GM12891 (cell line): ENCODE results near the gene FBXO5. TPM values are rescaled to one million over a fixed set of nuclear protein-coding genes. Genes with fewer than 3 reads are reported as not detected.

Experiments
- DNase-seq: peaks from one replicate; pipeline ENCODE4 v3.0.0; 2011; ENCODE audit warnings: low spot score; ENCODE audit not compliant: insufficient read length
- FAIRE-seq: peaks from 2 replicates; lab custom pipeline; 2011; peaks lifted over from hg19 to GRCh38; lab: Jason Lieb, UNC
- PAX5 ChIP-seq: IDR thresholded peaks from 2 replicates; pipeline ENCODE4 v1.6.1; 2011; ENCODE audit warnings: low read length, moderate library complexity, mild to moderate bottlenecking; ENCODE audit not compliant: insufficient read depth, severe bottlenecking
- POLR2A ChIP-seq: IDR thresholded peaks from 2 replicates; pipeline ENCODE4 v1.6.1; 2011; ENCODE audit warnings: low read depth, low read length, control low read depth
- POLR2AphosphoS5 ChIP-seq: IDR thresholded peaks from 2 replicates; pipeline ENCODE4 v1.6.1; 2011; ENCODE audit warnings: low read depth, low read length, control low read depth
- POU2F2 ChIP-seq: IDR thresholded peaks from 2 replicates; pipeline ENCODE4 v1.6.1; 2011; ENCODE audit warnings: low read depth, mild to moderate bottlenecking, control low read depth, low read length, moderate library complexity
- SPI1 ChIP-seq: IDR thresholded peaks from 2 replicates; pipeline ENCODE4 v1.6.1; 2011; ENCODE audit warnings: low read depth, low read length, control low read depth
- TAF1 ChIP-seq: IDR thresholded peaks from 2 replicates; pipeline ENCODE4 v1.6.1; 2011; ENCODE audit warnings: low read depth, low read length, control low read depth
- polyA plus RNA-seq: library from polyadenylated mRNA; unstranded; fragments of >200 nt; gene quantifications from one replicate; pipeline ENCODE4 v1.2.1, GENCODE V29; 2012; ENCODE audit warnings: low read depth, missing spikeins, inconsistent platforms; ENCODE audit not compliant: missing spikeins

FBXO5 gene, protein sequence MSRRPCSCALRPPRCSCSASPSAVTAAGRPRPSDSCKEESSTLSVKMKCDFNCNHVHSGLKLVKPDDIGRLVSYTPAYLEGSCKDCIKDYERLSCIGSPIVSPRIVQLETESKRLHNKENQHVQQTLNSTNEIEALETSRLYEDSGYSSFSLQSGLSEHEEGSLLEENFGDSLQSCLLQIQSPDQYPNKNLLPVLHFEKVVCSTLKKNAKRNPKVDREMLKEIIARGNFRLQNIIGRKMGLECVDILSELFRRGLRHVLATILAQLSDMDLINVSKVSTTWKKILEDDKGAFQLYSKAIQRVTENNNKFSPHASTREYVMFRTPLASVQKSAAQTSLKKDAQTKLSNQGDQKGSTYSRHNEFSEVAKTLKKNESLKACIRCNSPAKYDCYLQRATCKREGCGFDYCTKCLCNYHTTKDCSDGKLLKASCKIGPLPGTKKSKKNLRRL
- 21.1 TPM for polyA plus RNA-seq

DNA sequence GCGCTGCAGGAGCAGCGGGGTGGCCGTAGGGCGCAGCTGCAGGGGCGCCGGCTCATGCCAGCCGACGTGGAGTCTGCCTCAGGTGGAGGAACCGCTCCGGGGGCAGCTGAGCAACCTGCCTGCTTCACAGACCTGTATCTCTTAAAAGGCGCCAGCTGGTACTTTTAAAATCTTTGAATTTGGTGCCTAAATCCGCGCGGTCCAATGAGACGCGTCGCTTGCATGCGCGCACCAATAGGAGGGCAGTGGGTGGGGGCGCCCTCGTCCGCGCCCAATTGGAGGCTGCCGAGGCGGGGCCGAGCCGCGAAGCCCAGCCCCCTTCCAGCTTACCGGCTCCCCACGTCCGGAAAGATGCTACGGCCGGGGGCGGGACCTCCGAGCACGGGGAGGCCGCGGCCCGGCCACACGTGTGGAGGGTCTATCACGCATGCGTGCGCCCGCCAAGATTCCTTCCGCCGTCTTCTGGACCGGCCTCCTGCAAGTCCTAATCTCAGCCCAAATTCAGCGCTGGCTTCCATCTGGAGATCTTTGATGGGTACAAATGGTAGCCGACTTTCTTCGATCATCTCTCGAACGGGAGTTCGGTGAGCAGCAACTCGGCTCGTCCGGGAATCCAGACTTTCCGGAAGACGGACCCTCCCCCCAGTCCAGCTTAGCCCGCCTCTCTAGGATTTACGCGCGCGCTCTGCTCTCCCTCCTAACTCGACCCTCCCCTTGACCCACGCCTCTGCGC, at the start of gene FBXO5:
Gene FBXO5 (minus strand): TSS at position 138 of the 733 bp plus-strand sequence. CDS start 82 bp downstream, at position 56.
- DNase-seq (peak; percentile 82), FAIRE-seq (peak; percentile 97)
- TF ChIP-seq SPI1 (no peak), POLR2AphosphoS5 (peak; percentile 76; the same call in 1 of the 2 replicates), TAF1 (peak; percentile 66; the same call in 1 of the 2 replicates), POU2F2 (peak; percentile 43; the same call in 1 of the 2 replicates), PAX5 (peak; percentile 12), POLR2A (peak; percentile 78)

DNA sequence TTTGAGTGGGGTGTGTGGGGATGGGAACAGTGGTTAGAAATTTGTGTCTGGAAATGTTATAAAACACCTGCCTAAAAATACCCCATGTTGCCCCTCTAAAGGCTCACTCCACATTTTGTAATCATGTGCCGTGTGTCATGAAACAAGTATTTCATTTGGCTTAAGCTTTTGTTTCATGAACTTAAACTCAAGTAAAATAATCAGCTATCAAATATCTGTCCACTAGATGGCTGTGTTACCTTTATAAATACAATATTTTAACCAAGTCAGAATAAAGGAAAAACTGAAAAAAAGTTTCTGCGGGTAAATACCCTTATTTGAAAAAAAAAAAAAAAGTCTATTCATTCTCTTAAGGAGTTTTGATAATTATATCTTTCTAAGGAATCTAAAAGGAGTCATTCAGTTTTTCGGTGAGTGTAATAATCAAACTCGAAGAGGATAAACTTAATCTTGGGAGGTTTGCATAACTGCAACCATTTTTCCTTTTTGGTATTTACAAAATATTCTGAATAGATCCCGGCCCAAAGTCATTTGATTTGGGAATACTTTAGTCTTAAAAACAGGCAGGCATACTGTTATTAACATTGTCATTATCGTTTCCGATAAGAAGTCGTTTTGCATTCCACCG, 49.5 kb upstream of the FBXO5 start:
- TF ChIP-seq POLR2AphosphoS5 (no peak), PAX5 (no peak), TAF1 (no peak), POLR2A (no peak), SPI1 (no peak), POU2F2 (no peak)
- FAIRE-seq: no peak
- DNase-seq: no peak

DNA sequence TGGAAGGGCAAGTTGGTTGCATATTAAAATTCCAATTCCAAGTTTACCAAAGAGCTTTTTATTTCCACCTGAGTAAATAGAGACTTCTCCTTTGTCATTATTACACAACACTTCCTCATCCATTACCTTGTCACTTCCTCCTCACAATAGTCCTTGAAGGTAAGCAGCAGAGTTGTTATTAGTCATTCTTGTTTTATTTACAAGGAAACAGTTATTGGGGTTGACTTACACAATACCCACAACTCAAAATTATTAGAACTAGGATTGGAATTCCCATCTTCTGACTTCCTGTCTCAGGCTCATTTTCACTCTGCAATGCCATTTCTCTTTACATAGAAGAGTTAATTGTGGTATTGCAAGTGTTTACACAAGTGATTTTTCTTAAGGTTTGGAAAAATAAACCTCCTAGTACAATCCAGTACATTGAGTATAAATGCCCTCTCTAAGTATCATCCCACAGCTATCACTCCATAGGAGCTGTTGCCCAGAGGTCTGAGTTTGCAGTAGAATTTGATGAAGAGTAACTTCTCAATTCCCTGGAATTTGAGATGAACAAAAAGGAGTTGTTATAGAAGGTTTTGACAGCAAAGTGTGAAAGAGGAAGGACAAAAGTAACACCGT, 48.6 kb upstream of the FBXO5 start:
- TF ChIP-seq SPI1 (no peak), POU2F2 (no peak), PAX5 (no peak), TAF1 (no peak), POLR2A (no peak), POLR2AphosphoS5 (no peak)
- no peak for FAIRE-seq
- DNase-seq: no peak

DNA sequence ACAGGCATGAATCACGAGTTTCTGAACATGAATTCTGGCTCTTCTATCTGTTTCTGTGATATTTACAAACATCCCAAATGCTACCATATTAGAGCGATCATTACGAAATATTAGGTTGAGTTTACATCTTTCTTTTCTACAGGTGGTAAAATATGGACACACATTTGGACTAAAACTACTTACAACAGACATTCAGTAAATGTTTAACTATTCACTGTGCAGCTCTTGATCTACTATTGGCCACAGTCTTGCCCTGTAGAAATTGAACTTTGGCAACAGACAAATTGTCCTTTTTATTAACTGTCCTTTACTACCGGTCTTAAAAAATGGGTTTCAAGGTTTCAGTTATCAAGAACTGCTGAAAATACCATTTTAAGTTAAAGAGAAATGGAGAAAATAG, 46.1 kb upstream of the FBXO5 start:
- no peak for FAIRE-seq

DNA sequence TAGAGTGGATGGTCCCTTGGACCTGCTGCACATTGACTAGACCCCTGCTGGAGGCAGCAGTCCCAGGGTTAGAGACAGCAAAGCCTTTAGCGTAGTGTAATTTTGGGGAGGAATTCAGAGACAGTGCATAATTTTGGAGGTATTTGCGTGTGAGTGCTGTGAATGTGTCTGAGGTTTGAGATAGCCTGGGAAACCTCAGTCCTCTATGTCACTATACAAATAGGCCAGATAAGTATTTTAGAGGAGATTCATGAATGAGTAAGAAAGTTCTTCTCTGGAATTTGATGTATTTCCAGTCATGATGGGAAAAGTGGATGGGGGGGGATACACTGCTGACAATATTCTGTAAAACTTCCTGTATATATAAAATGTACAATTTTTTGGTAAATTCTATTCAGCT, 45.4 kb upstream of the FBXO5 start:
- no peak for DNase-seq
- FAIRE-seq: no peak
- TF ChIP-seq TAF1: no peak
- TF ChIP-seq PAX5: no peak
- no peak for TF ChIP-seq POLR2A
- no peak for TF ChIP-seq POU2F2
- no peak for TF ChIP-seq SPI1
- no peak for TF ChIP-seq POLR2AphosphoS5

More for the DNA sequence above, 46.1 kb upstream of the FBXO5 start:
- TF ChIP-seq PAX5 (no peak), SPI1 (no peak), TAF1 (no peak), POLR2AphosphoS5 (no peak), POU2F2 (no peak), POLR2A (no peak)
- DNase-seq: no peak

DNA sequence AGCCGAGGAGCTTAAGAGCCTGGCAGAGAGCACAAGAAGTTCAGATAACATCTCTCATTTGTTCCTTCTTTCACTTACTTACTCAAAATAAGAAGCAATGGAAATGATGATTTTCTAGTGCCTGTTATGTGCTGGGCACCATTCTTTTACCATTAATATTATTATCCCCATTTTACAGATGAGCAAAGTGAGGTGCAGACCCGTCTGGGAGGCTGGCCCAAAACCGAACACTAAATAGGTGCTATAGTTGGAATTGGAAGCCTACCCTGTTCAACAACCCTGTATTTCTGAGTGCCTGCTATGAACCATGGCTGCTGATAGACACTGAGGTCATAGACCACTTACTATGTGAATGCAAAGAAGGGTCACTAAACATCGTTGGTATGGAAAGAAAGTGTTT, 44.6 kb upstream of the FBXO5 start:
- no peak for DNase-seq
- no peak for TF ChIP-seq PAX5
- TF ChIP-seq SPI1: no peak
- TF ChIP-seq TAF1: no peak
- TF ChIP-seq POLR2A: no peak
- no peak for TF ChIP-seq POU2F2
- no peak for TF ChIP-seq POLR2AphosphoS5
- FAIRE-seq: no peak

DNA sequence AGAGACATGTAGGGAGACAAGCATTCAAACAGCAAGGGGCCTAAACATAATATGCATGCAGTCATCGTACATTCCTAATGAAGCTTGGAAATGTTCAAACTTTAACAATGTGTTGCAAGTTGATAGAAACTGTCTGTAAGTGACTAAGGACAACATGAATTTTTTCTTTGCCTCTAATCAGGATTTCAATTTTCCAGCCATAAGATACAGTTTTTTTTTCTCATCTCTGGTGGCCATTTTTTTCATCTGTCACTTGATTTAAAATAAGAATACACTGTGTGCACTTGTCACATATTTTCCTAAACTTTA, 41.8 kb upstream of the FBXO5 start:
- TF ChIP-seq PAX5 (no peak), POLR2AphosphoS5 (no peak), POLR2A (no peak), POU2F2 (no peak), SPI1 (no peak), TAF1 (no peak)
- DNase-seq: no peak
- no peak for FAIRE-seq

DNA sequence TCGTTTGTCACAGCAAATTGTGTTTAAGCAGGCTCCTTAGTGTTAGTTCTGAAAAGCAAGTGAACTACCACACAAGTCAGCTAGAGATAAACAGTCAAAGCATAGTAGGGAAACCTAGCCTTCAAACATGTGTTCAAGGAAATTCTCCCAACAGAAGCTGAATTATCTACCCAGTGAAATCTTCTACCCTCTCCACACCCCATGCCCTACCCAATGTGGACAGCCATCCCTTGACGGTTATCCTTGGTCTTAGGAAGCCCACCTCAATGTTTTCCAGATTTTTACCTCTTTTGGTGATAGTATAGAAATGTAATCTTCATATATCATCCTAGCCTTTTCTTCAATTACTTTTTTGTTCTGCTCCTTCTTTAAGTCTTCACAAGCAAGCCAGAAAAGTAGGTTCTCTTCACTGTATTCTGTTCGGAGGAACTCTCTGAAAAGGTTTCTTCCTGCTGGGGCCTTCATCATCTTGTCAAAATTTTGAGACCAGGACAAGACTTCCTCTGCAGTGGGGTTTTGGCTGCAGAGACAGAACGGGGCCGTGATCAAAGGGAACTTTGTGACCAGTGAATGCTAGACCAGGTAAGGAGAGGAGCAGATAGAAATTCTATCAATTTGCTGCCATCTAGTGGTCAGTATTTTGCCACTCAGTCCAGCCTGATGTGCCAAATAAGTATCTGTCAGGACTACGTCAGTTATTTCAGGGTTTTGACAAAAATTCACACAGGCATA, 41.3 kb upstream of the FBXO5 start:
- TF ChIP-seq SPI1 (no peak), POLR2A (no peak), TAF1 (no peak), POU2F2 (no peak), PAX5 (no peak), POLR2AphosphoS5 (no peak)
- peak; percentile 95 for FAIRE-seq
- peak; percentile 15 for DNase-seq
